NCI-H2107 treated with DMSO at 0.1 percent for 48 hours (cell line): ENCODE measurements around the gene RILPL1.
"Not testable (repeated sequence)": the region's sequence is repeated elsewhere in the genome, so short reads cannot be mapped to it uniquely, and the experiment has no call there.

Experiments used
- DNase-seq: peaks from one replicate; lab custom pipeline; 2025; ENCODE audit not compliant: unreplicated experiment; lab: John Stamatoyannopoulos, UW

Gene RILPL1

GRCh38 chr12:123469978-123470377 lies 63.5 kb downstream of the RILPL1 start:
- DNase-seq, result no peak

GRCh38 chr12:123468786-123469185 lies 64.7 kb downstream of the RILPL1 start:
- DNase-seq, result no peak

GRCh38 chr12:123465084-123465483 lies 68.4 kb downstream of the RILPL1 start:
- peak; percentile 28 for DNase-seq

GRCh38 chr12:123463174-123463573 lies 70.3 kb downstream of the RILPL1 start:
- not testable (repeated sequence) for DNase-seq

- DNase-seq, result peak; percentile 89
Measured at GRCh38 chr12:123457980-123458779, 75.3 kb downstream of the RILPL1 start, which contains the start of gene SNRNP35. SNRNP35 (plus strand) TSS chr12:123458139; CDS start chr12:123465541, 7,402 bp downstream.

GRCh38 chr12:123453165-123453564 lies 80.4 kb downstream of the RILPL1 start:
- DNase-seq, result no peak

GRCh38 chr12:123452276-123452550 lies 81.3 kb downstream of the RILPL1 start:
- DNase-seq, result not testable (repeated sequence)

GRCh38 chr12:123450636-123451035 lies 82.9 kb downstream of the RILPL1 start:
- DNase-seq, result no peak

- no peak for DNase-seq
Measured at GRCh38 chr12:123449856-123450255, 83.7 kb downstream of the RILPL1 start.

- DNase-seq, result no peak
Measured at GRCh38 chr12:123449249-123449733, 84.2 kb downstream of the RILPL1 start.

GRCh38 chr12:123446333-123446713 lies 87.2 kb downstream of the RILPL1 start:
- no peak for DNase-seq

GRCh38 chr12:123445388-123446332 lies 87.9 kb downstream of the RILPL1 start:
- no peak for DNase-seq

GRCh38 chr12:123444092-123445026 lies 89.2 kb downstream of the RILPL1 start:
- peak; percentile 22 for DNase-seq

GRCh38 chr12:123442774-123443173 lies 90.7 kb downstream of the RILPL1 start:
- no peak for DNase-seq

GRCh38 chr12:123441523-123442164 lies 91.9 kb downstream of the RILPL1 start:
- no peak for DNase-seq

- peak; percentile 13 for DNase-seq
Measured at GRCh38 chr12:123436017-123436964, 97.2 kb downstream of the RILPL1 start, which contains the start of gene RILPL2. RILPL2 (minus strand) TSS chr12:123436684; CDS start chr12:123436420, 264 bp downstream.

GRCh38 chr12:123435636-123436016 lies 97.9 kb downstream of the RILPL1 start:
- no peak for DNase-seq

GRCh38 chr12:123433615-123434014 lies 99.9 kb downstream of the RILPL1 start:
- no peak for DNase-seq
